Erythroblast (primary cell): Measurements from ENCODE around the gene ZNF316.
"Not testable (repeated sequence)": the region's sequence is repeated elsewhere in the genome, so short reads cannot be mapped to it uniquely, and the experiment has no call there.

Source experiments
- DNase-seq, 2 experiments: peaks; one replicate each; lab custom pipeline; 2025; lab: John Stamatoyannopoulos, UW
- GATA1 ChIP-seq: IDR thresholded peaks from 2 replicates; pipeline ENCODE4 v1.6.1; 2011; ENCODE audit warnings: low read depth, mild to moderate bottlenecking, control low read depth, low read length, moderate library complexity
- POLR2A ChIP-seq: IDR thresholded peaks from 2 replicates; pipeline ENCODE4 v1.6.1; 2011; ENCODE audit warnings: mild to moderate bottlenecking, low read length

The ZNF316 gene

DNA sequence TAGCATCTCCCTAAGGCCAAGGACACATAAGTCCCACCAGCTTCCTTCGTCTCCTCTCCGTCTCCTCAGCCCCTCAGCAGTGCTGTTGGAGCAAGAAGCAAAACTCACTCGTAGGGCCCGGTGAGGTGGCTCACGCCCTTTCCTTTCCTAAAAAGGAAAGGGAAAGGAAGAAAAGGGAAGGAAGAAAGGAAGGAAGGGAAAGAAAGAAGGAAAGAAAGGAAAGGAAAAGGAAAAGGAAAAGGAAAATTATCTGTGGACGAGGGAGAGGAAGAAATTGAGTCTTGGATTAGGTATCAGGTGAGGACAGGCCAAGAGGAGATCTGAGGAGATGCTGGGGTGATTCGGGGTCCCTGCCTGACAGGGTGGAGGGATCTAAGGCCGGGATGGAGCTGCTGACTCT lies 3.1 kb upstream of the ZNF316 start:
- TF ChIP-seq GATA1 (no peak), POLR2A (no peak)
- no peak for DNase-seq

DNA sequence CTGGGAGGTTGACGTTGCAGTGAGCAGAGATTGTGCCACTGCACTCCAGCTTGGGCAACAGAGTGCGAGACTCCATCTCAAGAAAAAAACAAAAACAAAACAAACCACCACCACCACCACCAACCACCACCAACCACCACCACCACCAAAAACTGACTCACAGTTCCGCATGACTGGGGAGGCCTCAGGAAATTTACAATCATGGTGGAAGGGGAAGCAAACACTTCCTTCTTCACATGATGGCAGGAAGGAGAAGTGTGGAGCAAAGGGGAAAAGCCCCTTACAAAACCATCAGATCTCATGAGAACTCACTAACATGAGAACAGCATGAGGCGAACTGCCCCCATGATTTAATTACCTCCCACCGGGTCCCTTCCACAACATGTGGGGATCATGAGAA lies 2.1 kb upstream of the ZNF316 start:
- DNase-seq = not testable (repeated sequence)

DNA sequence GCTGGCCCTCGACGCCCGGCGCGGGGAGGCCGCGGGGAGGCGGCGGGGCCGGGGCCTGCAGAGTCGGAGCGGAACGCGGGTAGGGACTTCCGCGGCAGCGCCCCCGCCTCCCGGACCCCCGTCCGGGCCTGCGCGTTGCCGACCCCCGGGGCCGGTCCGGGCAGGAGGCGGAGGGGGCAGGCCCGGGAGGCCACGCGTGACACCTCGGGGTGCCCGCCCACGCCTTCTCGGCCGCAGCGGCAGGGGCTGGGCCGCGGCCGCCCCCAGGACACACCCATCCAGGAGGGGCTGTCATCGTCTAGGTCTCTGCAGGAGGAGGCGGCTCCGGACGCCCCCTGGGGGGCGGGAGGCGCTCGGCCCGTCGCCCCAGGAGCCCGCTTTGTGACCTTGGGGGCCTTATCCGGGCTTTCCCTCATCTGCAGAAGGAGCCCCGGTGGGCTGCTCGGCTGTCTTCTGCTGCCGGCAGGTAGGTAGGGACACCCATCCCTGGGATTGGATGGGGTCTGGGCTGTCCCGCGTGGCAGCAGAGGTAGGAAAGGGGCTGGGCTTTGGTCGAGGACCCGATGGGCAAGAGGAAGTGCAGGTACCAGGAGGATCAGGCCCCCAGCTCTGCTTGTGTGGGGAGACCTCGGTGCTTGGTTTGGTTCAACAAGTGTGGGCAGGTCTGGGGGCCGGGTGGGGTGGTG lies 569 bp downstream of the ZNF316 start:
- TF ChIP-seq GATA1 (no peak), POLR2A (no peak)
- DNase-seq = peak; percentile 71 to 72

DNA sequence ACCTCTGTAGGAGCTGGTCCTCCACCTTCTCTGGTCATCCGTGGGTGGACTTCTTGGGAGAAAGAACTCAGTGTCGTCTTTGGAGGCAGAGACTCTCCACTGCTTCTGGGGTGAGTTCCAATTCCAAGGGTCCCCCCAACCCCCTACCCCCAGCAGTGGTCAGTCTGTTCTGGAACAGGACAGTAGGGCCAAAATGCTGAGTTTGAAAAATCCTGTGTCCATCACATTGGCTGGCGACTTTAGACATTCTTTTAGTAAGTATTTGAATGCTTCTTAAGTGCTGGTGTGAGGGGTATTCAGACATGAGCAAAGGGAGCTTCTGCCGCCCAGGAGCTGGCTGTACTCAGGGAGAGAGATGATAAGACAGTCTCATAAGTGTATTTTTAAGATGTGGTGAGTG lies 1.9 kb downstream of the ZNF316 start:
- DNase-seq = no peak
- no peak for TF ChIP-seq POLR2A
- TF ChIP-seq GATA1 = no peak

DNA sequence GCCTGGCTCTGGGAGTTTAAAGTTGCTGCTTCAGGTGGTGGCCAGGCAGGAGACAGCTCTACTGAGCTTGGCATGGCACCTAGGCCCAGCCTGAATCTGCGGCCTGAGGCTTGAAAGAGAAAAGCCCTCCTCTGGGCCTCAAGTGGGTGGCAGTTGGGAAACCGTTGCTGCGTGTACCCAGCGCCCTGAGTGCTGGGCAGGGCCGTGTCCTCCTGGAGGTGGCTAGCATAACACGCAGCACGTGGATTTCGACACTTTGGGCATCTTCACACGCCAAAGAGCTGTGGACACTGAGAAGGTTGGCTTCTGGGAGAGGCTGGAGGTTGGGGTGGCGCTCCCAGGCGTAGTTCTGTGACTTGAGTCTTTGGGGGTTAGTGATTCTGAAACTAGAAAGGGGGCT lies 2.5 kb downstream of the ZNF316 start:
- TF ChIP-seq POLR2A (no peak), GATA1 (no peak)
- DNase-seq = no peak

DNA sequence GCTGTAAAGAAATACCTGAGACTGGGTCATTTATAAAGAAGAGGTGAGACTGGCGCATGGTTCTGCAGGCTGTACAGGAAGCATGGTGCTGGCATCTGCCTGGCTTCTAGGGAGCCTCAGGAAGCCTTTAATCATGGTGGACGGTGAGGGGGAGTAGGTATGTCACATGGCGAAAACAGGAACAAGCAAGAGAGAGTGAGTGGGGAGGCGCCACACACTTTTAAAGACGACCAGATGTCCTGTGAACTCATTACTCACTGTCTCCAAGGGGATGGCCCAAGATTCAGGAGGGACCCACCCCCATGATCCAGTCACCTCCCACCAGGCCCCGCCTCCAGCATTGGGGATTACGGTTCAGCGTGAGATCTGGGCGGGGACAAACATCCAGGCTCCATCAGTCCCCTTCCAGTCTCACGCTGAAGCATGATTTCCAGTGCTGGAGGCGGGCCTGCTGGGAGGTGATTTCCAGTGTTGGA lies 3.2 kb downstream of the ZNF316 start:
- no peak for TF ChIP-seq POLR2A
- DNase-seq = peak; percentile 39 to 51

DNA sequence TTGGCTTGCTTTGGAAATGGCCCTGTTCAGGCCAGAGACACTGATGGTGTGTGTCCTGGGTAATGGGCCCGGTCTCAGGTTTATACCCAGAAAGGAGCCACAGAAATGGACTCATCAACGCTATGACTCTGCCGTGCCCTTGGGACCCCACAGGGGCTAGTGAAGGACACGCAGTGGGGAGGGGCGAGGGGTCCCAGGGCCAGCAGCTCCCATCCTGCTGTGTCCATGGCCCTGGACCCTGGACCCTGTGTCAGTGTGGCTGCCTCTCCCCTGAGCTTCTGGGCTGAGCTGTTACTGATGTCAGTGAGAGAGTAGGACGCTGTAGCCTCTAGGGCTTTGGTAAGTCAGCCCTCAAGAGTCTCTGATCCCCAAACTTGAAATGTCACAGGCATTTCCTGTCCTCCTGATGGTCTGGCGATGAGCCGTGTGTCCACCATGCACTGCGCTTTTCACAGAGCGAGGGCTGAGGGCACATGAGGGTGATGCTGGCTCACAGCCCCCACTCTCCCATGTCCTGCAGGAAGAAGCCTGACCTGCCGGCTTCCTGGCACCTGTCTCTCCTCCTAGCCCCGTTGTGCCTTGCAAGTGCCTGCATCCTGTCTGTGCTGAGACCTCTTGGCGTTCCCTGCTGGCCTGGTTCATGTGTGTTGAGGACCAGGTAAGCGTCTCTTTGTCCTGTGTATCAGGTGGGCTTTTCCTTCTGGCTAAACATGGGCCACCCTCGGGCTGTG lies 4.4 kb downstream of the ZNF316 start:
- DNase-seq = no peak
- TF ChIP-seq GATA1 (no peak), POLR2A (no peak)

DNA sequence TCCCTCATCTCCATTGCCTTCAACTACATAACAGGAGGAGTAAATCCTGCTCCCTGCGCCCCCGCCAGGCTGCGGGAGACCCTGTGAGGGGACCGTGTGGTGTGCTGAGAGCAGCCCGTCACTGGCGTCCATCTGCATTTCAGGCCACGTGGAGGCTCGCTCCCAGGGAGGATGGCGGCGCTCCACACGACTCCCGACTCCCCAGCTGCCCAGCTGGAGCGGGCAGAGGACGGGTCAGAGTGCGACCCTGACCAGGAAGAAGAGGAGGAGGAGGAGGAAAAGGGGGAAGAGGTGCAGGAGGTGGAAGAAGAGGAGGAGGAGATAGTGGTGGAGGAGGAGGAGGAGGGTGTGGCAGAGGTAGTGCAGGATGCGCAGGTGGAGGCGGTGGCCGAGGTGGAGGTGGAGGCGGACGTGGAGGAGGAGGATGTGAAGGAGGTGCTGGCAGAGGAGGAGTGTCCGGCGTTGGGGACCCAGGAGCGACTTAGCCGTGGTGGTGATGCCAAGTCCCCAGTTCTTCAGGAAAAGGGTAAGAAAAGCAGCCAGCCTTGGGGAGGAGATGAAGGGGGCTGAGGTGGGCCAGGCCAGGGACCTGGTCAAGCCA lies 5.2 kb downstream of the ZNF316 start:
- no peak for DNase-seq
- TF ChIP-seq GATA1 (no peak), POLR2A (no peak)

DNA sequence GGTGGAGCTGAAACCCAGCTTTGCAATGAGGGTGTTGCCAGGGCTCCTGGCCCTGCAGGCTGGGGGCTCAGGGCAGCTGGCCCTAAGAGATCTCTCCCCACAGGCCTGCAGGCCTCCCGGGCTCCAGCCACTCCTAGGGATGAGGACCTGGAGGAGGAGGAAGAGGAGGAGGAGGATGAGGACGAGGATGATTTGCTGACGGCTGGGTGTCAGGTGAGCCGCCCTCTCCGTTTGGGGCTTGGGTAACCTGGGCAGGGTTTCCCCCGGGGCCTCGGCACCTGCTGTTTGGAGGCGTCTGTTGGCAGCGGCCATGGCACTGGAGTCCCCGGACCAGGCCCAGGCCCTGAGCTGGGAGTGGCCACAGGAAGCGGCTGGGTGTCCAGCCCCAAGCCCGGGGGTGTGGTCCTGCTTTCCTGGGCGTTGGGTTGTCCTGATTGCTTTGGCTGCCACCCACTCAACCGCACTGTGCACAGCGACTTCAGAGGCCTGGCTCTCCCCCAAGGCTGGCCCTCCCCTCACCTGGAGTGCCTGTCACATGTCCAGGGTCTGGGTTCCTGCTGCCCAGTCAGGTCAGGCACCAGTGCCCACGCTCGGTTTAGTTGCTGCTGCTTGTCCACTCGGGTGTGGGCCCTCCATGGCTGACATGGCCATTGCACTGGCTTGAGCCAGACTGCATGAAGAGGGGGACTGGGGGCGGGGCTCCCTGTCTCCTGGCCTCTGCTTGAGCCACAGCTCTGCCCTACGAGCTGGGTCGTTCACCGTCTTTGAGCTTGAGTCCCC lies 5.9 kb downstream of the ZNF316 start:
- TF ChIP-seq POLR2A (no peak), GATA1 (no peak)

DNA sequence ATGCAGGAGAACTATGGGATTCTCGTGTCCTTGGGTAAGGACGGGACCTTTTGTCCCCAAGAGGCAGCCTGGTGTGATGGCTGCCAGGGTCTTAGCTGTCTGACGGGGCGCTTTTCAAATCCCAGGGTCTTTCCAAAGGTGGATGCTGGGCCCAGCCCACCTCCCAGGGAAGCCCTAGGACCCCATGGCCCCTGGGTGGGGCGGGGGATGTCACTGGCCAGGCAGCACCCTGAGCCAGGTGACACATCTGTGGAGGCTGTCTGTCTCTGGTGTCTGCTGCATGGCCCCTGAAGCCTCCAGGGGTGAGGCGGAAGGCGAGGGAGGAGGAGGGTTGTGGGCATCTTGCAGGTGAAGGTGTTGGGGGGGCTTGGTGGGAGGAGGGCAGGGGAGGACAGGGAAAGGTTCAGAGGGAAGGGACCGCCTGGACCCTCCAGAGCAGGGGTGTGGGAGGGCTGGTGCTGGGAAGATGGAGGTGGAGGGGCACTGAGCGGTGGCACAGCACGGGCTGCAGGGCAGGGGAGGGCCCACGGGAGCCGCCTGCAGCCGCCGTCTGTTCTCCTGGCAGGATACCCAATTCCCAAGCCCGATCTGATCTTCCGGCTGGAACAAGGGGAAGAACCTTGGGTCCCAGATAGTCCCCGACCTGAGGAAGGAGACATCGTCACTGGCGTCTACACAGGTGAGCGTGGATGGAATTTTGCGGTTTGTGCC lies 7.0 kb downstream of the ZNF316 start:
- TF ChIP-seq POLR2A = no peak
- no peak for TF ChIP-seq GATA1
- no peak for DNase-seq

More for the DNA sequence above, 5.9 kb downstream of the ZNF316 start:
- DNase-seq = no peak

DNA sequence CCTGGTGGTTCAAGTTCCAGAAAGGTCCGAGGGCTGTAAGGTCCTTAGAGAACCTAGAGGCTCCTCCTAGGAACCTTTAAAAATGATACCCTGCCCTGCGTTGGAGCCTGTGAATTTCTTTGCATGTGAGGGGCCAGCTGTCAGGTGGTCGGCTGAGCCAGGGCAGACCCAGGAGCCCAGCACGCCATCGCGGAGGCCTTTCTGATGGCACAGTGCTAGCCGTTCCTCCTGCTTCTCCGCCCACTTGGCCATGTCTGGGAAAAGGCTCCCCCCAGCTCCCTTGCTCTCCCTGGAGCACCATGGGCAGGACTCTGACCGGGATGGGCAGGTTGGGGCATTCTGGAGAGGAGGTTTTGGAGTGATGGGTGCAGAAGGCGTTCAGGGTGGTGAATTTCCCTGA lies 7.6 kb downstream of the ZNF316 start:
- no peak for DNase-seq
- no peak for TF ChIP-seq GATA1

DNA sequence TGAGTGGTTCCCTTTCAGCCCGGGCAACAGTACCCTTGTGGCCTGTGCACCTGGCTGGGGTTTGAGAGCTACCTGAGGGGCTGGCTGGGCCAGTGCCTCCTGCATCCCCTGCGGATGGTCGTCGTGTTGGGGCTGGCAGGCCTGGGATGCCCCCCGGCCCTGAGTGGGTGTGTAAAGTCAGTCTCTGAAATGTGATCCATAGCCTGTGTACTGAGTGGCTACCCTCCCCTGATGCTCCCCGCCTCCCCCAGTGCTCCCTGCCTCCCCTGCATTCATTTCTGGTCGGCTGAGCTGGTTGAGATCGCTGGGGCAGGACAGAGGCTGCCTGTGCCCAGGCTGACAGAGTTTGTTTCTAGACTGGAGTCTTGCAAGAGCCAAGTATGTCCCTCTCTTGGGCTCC lies 9.3 kb downstream of the ZNF316 start:
- no peak for DNase-seq
- TF ChIP-seq POLR2A = no peak
- TF ChIP-seq GATA1 = no peak

DNA sequence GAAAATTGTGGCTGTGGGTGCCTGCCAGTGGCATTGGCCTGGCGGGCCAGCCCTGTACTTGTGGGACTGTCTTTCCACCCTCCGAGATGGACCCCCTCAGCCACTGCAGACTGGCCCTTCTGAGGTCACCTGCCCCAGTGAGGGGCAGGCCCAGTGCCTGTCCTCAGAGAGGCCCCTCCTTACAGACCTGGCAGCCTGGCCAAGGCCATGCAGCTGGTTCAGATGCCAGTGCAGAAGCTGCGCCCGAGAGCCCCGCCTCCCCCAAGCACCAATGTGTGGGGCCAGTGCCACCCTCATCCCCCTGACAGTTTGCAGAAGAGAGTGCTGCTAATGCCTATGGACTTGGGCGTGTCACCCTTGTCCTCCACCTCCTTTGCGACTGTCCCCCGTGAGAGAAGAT lies 10.0 kb downstream of the ZNF316 start:
- TF ChIP-seq POLR2A (no peak), GATA1 (no peak)
- DNase-seq = no peak

DNA sequence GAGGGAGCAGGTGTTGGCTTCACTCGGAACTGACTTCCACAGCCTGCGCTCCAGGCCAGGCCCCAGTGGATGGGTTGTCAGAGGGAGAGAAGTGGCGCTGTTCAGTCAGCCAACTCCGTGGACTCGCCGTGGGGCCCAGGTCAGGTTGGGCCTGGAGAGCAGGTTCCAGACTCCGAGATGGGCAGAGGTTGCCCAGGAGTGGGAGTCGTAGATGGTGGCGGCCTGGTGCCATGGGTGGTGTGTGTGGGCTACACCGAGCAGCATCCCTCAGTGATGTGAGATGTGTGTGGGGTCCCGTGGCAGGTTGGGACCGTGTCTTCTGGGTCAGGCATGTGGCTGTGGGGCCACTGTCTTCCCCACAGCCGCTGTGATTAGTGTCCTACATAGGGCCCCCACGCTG lies 10.4 kb downstream of the ZNF316 start:
- DNase-seq = no peak
- TF ChIP-seq POLR2A = no peak
- TF ChIP-seq GATA1 = no peak
